DMS53 treated with DMSO at 0.1 percent for 48 hours (cell line): ENCODE data around the gene CRYL1.

Experiments
- DNase-seq: peaks from one replicate; lab custom pipeline; 2025; ENCODE audit not compliant: unreplicated experiment; lab: John Stamatoyannopoulos, UW

Gene CRYL1

DNA sequence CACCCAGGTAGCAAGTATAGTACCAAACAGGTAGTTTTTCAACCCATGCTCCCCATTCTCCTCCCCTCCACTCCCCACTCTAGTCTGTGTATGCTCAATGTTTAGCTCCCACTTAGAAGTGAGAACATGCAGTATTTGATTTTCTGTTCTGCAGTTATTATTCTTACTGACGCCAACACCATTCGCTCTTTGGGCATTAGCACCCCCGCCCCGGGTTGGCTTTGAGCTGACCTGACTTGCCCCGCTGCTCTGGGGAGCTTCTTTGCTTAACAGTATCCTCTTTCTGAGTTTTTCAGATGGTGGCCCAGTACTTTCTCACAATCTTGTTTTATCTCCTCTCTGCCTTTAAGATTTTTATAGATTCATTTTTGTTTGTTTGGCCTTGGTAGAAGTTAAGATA, 138.7 kb downstream of the CRYL1 start:
- DNase-seq: no peak

GRCh38 chr13:20383058-20383457, 142.6 kb downstream of the CRYL1 start:
- DNase-seq: no peak

DNA sequence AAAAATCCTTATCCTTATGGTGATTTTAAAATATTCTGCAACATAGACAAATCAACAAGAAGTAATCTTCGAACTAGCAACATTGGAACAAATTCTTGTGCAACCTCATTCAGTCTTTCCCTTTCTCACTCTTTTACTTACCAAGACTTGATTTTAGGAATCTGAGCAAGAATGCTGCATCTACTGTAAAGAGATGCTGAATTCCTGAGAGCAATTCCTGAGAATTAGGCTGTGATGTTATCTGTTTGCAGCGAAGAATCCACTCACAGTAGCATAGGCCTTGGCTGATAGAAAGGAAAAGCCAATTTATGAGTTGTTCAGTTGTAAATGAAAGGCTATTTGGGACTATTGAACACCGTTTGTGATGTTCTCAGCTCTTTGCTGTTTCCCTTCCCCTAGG, 144.3 kb downstream of the CRYL1 start:
- no peak for DNase-seq

GRCh38 chr13:20378721-20379120, 146.9 kb downstream of the CRYL1 start:
- no peak for DNase-seq

DNA sequence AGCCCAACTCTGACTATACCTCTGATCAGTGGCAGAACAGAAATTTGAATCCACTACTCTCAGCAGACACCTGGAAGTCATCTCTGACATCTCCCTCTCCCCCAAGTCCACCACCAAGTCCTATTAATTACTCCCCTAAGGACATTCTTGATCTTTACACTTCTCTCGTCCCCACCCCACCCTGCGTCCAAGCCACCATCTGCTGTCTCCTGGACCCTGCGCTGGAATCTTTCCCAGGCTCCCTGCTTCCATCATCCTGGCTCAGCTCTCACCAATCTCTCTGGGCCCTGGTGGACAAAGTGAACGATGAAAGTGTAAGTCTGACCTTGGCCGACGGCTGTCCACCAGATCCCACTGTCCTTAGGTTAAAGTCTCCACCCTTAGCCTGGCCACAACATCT, 147.9 kb downstream of the CRYL1 start:
- no peak for DNase-seq

DNA sequence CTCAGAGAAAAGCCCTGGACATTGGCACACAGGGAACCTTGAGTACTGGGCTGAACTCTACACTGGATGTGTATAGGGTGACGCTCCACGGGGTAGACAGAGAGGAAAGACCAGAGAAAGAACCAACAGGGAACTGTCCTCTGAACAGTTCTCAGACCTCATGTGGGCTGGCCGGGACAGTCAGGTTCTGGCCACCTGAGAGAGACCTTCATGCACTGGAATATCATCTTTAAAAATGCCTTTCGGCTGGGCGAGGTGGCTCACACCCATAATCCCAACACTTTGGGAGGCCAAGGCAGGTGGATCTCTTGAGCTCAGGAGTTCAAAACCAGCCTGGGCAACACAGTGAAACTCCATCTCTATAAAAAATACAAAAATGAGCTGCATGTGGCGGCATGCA, 149.8 kb downstream of the CRYL1 start:
- DNase-seq: no peak

DNA sequence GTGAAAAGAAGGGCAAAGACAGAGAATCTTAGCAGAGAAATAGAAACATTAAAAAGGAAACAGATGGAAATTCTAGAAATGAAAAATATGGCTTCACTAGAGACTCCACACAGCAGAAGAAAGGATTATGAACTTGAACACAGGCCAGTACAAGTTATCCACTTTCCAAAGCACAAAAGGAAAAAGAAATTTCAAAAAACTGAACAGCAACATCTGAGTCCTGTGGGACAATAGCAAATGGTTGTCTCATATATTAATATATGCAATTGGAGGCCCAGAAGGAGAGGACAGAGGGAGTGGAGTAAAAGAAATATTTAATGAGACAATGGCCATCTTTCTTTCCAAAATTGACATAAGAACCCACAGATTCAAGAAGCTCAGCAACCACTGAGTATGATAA, 151.8 kb downstream of the CRYL1 start:
- no peak for DNase-seq

GRCh38 chr13:20371825-20372224, 153.8 kb downstream of the CRYL1 start:
- DNase-seq: no peak

- no peak for DNase-seq
Measured at GRCh38 chr13:20370815-20371421, 154.7 kb downstream of the CRYL1 start.

- DNase-seq: no peak
Measured at GRCh38 chr13:20369886-20370361, 155.7 kb downstream of the CRYL1 start.

DNA sequence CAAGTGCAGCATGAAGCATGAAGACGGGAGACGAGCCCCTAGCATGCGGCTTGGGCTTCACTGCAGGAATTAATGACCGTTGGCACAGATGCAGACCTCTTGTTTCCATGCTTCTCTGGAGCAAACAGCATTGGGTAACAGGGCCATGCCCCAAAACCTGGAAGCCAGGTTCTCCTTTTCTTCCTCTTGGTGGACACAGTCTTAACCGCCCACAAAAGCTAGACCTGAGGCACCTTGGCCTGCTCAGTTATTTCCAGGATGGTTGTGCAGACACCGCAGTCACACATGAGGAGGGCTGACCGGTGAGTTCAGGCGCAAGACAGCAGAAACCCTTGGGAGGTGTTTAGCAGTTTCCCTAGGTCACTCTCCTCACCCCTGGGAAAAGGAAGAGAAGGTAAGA, 159.6 kb downstream of the CRYL1 start:
- DNase-seq: no peak

DNA sequence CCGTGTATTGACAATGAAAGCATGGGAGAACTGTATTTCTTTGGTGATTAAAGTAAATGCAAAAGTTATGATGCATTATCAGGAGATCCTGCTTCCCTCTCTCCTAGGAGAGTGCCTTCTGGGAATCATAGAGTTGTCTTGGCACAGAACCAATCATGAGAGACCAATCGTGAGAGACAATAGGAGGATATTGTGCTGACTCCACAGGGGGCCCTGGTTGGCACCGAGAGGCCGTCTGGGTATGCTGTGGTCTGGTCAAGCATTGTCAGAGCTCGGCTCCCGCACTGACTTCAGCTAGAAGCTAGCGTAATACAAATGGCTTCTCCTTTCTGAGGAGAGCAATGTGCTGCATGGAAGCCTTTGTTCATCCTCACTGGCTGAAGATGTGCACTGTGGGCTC, 162.1 kb downstream of the CRYL1 start:
- no peak for DNase-seq

- DNase-seq: no peak
Measured at GRCh38 chr13:20363172-20363571, 162.5 kb downstream of the CRYL1 start.

GRCh38 chr13:20362484-20363041, 163.1 kb downstream of the CRYL1 start:
- DNase-seq: no peak

DNA sequence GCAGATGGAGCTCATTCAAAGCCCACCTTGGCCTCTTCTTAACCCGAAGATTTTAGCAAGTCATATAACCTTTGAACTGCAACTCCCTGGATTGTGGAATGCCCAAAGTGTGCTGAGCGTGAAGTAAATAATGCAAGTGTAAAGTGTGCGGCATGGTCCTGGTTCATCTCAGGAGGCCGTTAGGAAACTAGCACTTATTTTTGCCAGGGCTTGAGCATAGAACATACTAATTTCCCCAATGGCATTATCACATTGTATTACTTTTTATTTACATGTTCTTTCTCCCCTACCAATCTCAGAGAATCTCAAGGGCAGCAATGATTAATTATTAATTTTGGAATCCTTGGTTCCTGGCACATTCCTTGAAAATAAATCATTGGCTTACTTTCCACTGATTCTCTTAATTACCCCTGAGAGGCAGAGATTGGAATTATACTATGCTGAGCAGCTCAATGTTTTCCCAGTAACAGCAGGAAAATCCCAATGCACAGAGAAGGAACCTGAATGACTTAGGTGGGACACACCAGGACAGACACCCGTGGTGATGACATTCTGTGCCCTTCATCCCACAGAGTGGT, 164.7 kb downstream of the CRYL1 start:
- no peak for DNase-seq

DNA sequence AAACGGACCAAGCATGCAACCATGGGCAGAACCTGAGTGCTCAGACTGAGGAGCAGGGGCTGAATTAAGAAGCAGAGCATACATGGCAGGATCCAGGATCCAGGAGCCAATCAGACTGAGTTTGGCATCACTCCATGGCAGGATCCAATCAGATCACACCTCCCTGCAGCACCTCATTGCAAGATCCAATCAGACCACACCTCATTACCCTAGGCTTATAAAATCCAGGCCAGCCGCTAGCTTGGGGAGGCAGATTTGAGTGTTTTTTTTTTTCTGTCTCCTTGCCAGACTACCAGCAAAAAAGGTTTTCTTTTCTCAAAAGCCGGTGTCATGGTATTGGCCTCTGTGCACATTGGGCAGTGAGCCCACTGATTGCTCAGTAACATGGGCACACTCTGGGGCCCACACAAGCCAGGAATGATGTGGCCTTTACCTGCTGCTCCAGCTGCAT, 165.6 kb downstream of the CRYL1 start:
- DNase-seq: no peak

GRCh38 chr13:20359335-20359734, 166.3 kb downstream of the CRYL1 start:
- DNase-seq: peak; percentile 30

DNA sequence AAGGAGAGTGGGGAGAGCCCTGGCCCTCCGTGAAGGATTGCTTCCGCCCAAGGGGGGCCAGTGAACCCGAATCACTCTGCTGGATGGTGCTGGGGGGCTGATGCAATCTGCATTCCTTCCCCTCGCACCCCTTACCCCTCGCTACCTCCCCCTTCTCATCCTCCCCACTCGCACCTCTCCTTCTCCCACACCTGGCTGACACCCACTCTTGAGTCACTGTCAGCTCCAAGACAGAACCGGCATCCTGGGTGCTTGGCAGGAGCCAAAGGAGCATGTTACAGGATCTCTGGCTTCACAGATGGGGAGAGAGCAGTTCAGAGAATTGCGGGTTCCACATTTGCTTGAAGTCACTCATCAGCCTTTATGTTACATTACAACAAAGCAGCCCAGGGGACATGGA, 167.6 kb downstream of the CRYL1 start:
- DNase-seq: no peak

- DNase-seq: no peak
Measured at GRCh38 chr13:20356444-20356843, 169.2 kb downstream of the CRYL1 start.

DNA sequence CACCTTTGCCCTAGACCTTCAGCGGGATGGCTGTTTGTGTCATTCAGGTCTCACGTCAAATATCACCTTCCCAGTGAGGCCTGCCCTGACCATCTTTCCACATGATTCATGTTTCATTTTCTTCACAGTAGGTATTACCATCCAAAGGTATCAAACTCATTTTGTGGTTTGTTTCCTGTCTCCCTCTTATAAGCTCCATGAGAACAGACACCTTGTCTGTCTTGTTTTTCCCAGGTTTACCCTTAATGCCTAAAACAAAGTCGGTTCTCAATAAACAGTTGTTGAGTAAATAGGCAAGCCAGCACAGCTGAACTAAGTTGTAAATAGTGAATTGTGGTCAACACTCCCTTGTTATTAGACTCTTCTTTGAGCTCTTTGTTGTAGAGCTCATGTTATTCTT, 170.9 kb downstream of the CRYL1 start:
- no peak for DNase-seq

DNA sequence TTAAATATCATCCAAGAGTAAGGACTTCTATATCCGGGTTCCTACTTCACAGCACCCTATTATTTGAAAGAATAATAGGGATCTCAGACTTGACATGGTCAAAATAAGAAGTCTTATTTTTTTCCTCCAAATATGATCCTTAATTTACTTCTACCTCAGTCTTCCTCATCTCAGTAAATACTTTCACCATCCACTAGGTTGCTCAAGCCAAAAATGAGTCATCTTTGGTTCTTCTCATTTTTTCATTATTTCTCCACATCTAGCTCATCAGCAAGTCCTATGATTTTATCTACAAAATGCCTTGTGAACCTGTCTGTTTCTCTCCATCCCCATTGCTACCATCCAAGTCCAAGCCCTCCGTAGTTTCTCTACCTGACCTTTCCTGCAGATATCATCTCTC, 171.7 kb downstream of the CRYL1 start:
- no peak for DNase-seq
